GM19463 (cell line): ENCODE measurements around the gene TUBGCP6.
"Not testable (repeated sequence)": the region's sequence is repeated elsewhere in the genome, so short reads cannot be mapped to it uniquely, and the experiment has no call there.

Experiments
- ATAC-seq: cut with Tn5 transposase; IDR thresholded peaks from one replicate; pipeline ENCODE4 v1.9.1; 2021; ENCODE audit warnings: mild to moderate bottlenecking, moderate library complexity; ENCODE audit not compliant: unreplicated experiment

The TUBGCP6 gene

DNA sequence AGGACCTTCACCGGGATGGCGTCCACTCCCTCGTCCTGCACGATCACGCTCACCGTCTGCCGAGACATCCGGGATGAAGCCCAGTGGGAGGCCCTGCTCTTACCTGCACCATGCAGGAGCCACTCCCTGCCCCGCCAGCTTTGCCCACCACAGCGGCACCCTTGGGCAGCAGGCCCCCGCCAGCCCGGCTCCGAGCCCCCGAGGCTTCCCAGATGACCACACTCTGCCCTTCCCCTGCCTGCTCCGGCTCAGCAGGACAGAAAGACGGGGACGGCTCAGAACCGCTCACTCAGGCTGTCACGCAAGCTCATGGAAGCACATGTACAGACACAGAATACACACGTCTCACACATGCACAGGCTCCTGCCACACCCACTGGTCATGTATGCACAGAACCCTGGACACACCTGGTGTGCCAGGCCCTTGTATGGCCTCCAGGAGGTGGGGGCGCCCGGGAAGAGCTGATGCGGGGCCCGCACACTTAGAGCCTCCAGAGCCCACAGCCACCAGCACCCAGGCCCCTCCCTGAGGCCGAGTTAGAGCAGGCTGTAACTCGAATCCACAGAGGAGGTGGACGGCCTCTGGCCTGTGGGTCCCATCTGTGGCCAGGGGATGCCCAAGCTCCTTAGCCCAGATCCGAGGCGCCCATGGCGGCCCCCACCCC lies 34.3 kb upstream of the TUBGCP6 start:
- no peak for ATAC-seq

DNA sequence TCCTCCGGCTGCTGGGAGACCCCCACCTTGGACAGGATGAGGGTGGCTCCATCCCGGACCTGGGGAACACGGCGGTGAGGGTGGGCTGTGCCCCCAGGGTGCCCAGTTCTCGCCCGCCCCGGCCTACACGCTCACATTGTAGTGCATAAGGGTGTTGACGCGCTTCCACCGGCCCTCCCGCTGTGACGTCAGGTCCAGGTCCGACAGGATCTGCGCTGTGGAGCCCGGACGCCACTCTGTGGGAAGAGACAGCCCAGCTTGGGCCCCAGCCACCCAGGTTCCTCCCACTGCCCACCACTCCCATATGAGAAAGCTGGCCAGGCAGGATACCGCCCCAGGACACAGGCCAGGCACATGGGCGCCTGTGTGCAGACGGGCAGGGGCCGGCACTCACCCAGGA lies 33.6 kb upstream of the TUBGCP6 start:
- no peak for ATAC-seq

DNA sequence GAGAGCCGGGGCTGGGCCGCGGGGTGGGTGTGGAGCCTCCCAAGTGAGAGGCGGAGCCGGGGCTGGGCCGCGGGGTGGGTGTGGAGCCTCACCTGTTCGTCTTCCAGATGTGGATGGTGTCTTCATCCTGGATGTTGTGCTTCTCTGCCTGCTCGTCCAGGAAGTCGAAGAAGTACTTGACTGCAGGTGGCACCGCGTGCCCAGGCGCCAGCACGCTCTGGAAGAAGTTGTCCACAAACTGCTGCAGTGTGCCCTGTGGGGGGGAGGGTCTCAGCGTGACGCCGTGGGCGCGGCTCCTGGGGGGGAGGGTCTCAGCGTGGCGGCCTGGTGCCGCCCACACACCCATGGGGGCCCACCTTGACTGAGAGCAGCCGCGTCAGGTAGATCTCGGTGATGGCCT lies 32.9 kb upstream of the TUBGCP6 start:
- no peak for ATAC-seq

DNA sequence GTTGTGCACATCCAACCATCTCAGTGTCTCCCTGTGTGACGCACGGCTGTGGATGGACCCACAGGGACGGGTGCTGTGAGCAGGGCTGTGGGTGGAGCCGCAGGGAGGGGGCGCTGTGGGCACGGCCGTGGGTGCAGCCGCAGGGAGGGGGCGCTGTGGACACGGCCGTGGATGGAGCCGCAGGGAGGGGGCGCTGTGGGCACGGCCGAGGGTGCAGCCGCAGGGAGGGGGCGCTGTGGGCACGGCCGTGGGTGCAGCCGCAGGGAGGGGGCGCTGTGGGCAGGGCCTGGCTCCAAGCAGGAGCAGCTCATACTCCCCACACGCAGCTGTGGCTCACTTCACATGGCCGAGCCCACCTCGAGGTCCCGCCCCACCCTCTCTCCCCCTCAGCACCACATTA lies 31.3 kb upstream of the TUBGCP6 start:
- peak; percentile 40 for ATAC-seq

DNA sequence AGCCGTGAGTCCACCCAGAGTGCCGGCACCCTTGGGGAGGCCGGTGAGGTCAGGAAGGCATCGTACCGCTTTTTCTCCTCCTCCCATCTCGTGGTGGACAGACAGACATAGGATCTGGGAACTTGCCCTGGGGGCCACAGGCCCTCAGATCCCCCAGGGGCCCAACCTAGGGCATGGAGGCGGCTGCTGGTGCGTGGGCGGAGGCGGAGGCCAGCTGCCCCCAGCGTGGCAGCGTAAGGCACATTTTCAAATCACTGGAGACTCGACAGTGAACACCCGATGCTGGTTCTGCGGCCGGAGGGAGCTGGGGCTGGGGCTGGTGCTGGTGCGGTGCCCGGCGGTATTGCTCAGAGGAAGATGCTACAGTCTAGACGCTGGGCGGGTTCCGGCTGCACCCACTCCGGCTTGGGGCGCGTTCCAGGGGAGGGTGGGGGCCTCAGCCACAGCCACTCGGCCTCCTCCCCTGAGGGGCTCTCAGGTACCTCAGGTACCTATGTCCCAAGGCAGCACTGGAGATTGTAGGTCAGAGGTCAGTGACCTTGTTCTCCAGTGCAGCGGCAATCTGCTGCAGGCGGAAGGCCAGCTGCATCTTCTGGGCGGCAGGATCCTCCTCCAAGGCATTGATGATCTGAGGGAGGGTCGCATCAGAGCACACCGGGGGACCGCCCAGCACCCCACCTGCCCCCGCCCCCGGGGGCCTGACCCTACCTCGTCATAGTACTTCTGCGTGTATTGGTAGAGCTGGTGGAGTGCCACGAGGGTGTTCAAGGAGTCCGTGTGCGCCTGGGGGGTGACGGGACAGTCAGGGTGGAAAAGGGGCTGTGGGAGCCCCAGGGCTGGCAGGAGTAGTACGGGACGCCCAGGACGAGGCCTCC lies 30.6 kb upstream of the TUBGCP6 start:
- ATAC-seq: no peak

DNA sequence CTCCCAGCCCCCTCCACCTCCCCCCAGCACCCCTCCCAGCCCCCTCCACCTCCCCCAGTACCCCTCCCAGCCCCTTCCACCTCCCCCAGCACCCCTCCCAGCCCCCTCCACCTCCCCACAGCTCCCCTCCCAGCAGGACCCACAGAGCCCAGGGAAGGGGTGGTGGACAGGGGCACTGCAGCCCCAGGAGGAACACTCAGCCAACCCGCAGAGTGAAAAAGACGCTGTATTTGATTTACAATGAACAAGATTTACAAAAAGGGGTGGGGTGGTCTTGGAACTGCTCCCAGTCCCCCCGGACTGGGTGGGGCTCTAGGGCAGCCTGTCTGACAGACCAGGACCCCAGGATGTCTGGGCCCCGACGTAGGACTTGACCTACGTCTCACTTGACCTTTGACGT lies 29.9 kb upstream of the TUBGCP6 start:
- no peak for ATAC-seq

DNA sequence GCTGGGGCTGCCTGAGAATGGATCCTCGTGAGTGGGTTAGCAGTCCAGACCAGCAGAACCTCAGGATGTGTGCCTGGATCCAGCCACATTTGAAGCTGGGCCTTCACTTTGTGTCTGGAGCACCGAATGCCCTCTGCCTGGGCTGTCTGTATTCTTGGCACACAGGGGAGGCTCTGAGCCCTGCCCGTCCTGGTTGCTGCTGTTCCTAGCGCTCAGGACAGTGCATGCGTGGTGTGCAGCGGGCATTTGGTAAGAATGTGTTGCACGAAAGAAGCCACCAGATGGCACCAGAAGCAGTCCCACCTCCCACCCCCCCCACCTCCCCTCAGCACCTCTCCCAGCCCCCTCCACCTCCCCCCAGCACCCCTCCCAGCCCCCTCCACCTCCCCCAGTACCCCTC lies 29.5 kb upstream of the TUBGCP6 start:
- no peak for ATAC-seq

DNA sequence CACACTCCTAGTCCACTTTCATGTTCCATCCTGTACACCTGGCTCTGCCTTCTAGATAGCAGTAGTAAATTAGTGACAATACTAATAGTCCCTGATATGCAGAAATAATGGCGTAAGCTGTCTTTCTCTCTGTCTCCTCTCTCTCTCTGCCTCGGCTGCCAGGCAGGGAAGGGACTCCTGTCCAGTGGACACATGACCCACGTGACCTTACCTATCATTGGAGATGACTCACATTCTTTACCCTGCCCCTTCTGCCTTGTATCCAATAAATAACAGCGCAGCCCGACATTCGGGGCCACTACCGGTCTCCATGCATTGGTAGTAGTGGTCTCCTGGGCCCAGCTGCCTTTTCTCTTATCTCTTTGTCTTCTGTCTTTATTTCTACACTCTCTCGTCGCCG lies 29.0 kb upstream of the TUBGCP6 start:
- ATAC-seq: not testable (repeated sequence)

DNA sequence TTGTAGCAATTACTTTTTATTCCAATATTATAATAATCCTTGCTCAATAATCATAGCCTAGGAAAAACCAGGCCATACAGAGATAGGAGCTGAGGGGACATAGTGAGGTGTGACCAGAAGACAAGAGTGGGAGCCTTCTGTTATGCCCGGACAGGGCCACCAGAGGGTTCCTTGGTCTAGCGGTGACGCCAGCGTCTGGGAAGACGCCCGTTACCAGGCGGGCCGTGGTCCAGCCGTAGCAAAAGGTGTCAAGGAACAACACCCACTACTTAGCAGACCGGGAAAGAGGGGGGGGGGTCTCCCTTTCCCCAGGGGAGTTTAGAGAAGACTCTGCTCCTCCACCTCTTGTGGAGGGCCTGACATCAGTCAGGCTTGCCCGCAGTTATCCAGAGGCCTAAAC lies 28.5 kb upstream of the TUBGCP6 start:
- ATAC-seq: not testable (repeated sequence)

DNA sequence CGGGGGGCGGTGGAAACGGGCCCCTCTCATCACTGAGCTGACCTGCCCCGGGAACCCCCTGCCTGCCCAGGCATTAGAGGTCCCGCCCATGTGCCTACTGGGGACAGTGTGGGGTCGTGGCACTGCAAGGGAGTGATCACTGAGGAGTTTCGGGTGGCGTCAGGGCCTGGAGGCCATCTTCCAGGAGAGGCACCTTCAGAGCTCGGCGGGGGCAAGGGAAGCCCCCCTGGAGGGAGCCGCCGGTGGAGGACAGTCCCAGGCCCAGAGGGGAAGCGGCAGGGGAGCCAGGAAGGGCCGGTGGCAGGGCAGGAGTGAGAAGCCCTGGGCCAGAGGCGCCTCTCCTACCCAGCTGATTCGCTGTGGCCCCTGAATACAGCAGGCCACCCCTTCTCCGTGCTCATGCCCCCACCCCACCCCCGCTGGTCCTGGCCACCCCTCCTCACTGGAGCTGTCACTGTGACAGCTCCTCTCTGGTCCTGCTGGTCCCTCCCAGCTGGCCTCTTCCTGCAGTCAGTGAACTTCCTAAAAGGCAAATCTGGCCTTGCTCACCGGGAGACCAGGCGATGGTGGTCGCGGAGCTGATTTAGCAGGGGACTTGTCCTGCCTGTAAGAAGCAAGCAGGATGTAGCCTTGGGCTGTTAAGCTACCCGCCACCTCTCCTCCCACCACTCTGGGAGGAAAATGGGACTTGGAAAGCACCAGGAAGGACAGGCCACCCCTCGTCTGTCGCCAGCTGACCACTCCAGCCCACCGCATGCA lies 27.4 kb upstream of the TUBGCP6 start:
- no peak for ATAC-seq

DNA sequence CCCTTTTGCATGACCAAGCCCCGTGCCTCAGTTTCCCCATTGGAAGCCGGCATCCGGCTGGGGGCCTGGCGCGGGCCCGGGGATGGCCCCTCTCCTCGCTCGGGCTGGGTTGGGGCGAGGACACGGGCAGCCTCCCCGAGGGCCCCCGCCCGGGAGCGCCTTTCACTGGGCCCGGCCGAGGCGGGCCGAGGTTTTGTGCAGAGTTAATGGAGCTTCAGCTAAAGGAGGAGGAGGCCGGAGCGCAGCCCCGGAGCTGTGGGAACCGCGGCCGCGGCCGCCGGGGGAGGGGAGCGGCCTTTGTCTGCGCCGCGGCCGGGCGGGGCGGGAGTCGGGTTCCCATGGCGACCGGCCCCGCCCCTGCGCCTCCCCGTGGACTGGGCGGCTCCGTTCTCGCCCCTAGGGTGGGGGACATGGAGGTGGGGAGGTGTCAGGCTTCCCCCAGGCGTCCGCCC lies 26.7 kb upstream of the TUBGCP6 start:
- ATAC-seq: peak; percentile 38

DNA sequence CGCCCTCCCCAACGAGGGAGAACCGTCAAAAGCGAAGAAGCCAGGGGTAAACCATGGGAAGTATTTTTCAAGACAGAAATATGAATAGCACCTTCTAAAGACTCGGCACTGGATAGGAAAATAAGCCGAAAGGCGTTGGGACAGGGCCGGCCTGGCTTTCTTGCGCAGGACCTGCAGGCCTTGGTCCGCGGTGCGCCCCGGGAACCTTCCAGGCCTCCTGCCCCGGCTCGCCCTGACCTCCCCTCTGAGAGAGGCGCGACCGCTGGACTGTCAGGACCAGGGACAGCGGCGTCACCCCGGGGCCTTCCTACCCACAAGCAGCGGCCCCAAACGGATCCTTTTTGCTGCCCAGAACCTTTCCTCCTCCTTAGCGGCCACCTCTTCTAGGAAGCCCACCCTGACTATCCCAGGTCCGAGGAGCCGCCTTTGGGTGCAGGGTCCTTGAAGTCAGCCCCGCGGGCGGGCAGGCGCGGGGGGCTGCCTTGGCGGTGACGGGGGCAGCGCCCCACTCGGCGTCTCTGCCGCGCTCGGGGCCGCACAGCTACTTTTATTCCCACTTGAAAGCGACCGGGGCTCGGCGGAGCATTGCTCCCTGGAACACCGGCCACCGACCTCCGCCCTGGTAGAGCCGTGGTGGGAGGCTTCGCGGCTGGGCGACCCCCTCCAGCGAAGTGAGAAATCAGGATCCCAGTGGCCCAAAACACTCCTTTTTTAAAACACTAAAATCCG lies 26.0 kb upstream of the TUBGCP6 start:
- ATAC-seq: no peak

DNA sequence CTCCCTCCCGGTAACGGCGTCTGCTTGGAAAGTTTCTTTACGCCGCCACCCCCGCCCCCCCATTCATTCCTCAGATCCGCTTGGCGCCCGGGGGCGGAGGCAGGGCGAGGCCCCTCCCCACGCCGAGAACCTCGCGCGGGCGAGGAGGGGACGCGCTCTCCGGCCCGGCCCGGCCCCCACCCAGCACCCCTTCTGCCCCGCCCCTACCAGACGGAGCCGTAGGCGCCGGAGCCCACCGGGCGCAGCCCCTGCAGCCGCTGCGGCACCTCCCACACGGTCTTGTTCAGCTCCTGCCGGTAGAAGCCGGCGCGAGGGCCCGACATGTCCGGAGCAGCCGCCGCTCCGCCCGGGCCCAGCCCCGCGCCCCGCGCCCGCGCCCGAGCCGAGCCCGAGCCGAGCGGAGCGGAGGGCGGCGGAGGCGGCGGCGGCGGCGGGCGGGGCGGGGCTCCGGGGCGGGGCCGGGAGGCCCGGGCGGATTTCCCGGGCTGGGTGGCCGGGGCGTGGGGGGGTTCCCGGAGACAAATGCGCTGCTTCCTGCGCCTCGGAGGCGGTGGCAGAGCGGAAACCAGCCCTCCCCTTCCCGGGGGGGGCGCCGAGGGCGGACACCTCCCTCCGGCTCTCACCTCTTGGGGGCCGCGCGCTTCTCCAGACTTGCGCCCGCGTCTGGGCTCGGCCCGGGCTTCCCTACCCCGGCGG lies 25.3 kb upstream of the TUBGCP6 start, which contains the start of gene MAPK11:
MAPK11 (minus strand) TSS at position 411 of the 696 bp plus-strand sequence; CDS start at position 323, 88 bp downstream.
- no peak for ATAC-seq

DNA sequence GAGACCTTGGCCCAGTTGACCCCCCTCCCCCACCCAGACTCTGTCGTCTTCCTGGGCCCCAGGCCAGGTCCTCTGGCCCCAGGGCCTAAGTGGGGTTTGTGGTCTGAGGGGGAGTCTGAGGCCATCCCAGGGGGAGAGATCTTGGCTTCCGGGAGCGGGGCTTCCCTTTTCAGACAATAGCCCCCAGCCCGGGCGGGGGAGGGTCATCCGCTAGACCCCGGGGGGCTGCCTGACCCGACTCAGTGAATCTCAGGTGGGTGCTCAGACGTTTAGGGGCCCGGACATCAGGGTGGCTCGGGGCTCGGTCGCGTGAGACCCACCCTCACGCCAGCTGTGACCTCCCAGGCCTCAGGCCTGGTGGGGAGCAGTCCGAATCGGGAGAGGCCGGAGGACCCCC lies 24.7 kb upstream of the TUBGCP6 start:
- ATAC-seq: no peak

DNA sequence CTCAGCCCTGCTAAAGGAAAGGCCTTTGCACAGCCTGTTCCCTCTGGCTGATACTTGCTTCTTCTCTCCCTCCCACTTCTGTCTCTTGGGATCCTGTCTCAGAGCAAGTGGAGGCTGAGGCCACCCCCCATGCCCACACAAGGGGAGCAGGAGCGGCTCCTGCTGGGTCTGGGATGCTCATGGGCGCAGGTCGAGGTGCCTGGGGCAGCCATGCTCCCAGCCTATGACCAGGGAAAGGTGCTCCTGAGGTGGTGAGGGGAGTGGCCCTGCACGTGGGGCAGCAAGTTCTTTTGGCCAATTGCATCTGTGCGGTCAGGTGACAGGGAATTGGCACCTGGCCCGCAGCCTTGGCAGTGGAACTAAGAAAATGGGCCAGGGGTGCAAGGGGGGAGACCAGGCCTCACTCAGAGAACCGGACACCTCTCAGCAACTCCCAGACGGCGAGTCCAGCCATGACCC lies 23.9 kb upstream of the TUBGCP6 start:
- ATAC-seq: no peak

DNA sequence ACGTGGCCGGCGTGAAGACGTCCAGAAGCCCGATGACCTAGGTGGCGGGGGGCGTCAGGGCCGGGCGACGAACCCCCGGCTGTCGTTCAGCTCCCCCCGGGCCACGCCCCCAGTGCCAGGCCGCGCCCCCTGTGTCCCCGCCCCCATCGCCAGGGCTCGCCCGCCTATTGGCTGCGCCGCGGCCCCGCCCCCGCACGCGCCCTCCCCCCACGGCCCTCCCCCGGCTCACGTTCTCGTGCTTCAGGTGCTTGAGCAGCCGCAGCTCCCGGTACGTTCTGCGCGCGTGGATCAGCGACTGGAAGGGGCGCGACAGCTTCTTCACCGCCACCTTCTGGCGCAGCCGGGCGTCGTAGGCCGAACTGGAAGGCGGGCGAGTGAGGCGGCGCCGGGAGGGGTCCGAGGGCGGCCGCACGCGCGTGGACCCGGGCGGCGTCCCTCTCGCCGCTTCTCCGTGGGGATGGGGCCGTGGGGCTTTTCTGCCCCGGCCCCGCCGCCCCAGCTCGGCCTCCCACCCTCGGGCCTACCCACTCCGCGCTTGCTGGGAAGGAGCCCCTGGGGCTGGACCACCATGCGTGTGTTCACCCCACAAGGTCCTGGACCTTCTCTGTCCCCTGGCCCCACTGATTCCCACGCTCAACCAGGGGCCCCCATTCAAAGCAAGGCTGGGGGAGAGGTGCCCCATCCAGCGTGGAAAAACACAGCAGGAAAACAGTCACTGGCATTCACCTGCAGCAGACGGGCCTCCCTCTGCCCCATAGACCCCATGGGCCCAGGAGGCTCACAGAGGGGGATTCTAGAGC lies 23.0 kb upstream of the TUBGCP6 start:
- ATAC-seq: no peak

DNA sequence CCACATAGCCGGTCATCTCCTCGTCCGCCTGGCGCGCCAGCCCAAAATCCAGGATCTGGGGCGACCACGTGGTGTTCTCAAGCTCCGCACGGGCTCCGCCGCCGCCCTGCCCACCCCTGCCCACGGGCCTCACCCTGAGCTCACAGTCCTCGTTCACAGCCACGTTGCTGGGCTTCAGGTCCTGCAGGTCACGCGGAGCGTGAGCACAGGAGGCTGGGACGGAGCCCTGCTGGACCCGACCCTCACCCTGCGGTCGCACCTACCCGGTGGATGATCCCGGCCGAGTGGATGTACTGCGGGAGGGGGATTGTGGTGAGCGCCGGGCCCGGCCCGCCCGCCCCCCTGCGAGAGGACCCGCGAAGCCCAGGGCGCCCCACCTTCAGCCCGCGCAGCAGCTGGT lies 22.2 kb upstream of the TUBGCP6 start:
- ATAC-seq: no peak

DNA sequence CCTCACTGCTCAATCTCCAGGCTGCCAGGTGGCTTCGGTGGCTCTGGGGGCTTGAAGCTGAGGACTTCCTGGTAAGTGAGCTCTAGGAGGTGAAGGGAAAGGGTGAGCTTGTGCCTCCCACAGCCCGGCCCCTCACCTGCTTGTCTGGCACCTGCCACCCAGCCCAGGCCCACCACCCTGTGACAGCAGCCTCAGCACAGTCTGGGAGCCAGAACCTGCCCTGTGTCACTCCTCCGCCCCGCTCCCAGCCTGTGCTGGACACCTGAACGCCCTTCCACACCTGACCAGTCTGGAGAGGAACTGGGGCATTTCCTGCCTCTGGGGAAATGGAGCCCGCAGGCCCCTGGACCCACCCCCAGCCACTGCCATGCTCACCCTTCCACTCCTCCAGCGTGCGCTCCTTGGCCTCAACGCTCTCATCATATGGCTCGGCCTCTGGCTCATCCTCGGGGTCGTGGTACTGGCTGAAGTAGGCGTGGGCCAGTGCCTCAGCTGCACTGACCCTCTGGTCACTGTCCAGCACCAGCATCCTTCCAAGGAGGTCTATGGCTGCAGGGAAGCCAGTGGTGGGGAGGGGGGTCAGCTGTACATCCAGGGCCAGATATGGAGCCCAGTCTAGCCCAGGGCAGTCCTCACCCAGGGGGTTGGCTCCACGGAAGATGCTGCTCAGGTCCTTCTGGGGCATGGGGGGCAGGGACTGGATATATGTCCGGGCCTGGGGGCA lies 20.3 kb upstream of the TUBGCP6 start:
- ATAC-seq: no peak
